Mesothelial cell of epicardium (in vitro differentiated cells): ENCODE data around the gene SRMS. TPM values are rescaled to one million over a fixed set of nuclear protein-coding genes. Genes with fewer than 3 reads are reported as not detected.

ENCODE experiments used
- DNase-seq, 2 experiments: peaks; one replicate each; pipeline ENCODE4 v3.0.0; 2021; ENCODE audit warnings: low spot score in 2 of 2; ENCODE audit not compliant: unreplicated experiment in 2 of 2
- H3K27ac Mint-ChIP-seq: 2 replicates; pipeline ENCODE4 v1.8.0; 2021; ENCODE audit warnings: mixed read lengths
- H3K27me3 Mint-ChIP-seq: 2 replicates; pipeline ENCODE4 v1.8.0; 2021; ENCODE audit warnings: low read depth, mixed read lengths
- H3K36me3 Mint-ChIP-seq: 2 replicates; pipeline ENCODE4 v1.8.0; 2021; ENCODE audit warnings: mixed read lengths
- H3K4me1 Mint-ChIP-seq: 2 replicates; pipeline ENCODE4 v1.8.0; 2021; ENCODE audit warnings: mixed read lengths
- H3K4me3 Mint-ChIP-seq: 2 replicates; pipeline ENCODE4 v1.8.0; 2021; ENCODE audit warnings: mild to moderate bottlenecking, moderate library complexity, mixed read lengths
- H3K9me3 Mint-ChIP-seq: 2 replicates; pipeline ENCODE4 v1.8.0; 2021; ENCODE audit warnings: mixed read lengths
- total RNA-seq: library from RNA; stranded (reverse); gene quantifications from 3 replicates; pipeline ENCODE4 v1.2.1, GENCODE V29; 2021
- TF ChIP-seq, protein P1 (sequence below): fragments of 200-600 bp; sonication (generic); IDR thresholded peaks from one replicate; pipeline ENCODE4 v1.5.0; 2021; ENCODE audit warnings: antibody characterized with exemption; ENCODE audit not compliant: unreplicated experiment

The SRMS gene
- total RNA-seq, 1 donor from 2014 or later: not detected

DNA sequence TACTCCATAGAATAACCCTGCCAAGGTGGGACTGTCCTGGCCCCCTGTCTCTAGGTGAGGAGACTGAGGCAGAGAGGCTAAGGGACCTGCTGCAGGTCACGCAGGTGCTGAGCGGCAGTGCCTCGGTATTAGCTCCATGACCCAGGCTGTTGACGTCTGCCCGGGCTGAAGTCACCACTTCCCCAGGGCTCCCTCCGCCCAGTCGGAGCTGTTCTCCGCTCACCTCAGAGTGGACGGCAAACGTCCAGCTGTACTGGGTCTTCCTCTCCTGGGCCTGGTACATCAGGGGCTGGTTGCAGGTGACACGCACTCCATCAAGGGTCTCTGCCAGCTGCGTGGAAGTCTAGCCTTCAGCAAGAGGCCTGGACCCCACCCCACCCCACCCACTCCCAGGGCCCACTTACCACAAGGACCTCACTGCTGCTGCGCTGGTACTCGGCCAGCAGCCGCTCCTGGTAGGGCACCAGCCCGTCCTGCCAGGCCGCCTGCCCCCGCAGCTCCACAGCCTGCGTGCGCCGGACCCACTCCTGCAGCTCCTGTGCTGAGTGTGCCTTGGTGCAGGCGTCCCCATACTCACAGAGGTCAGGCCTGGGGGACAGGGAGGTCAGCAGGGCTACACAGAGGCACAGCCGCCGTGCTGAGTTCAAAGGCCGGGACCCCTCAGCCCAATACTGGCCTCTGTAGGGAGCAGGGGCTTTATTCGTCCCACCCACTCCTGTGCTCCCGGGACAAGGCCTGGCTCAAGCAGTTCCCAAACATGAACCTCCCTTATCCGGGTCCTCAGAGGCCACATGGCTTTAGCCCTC, 22.9 kb upstream of the SRMS start:
- H3K27me3 Mint-ChIP-seq: no peaks in the 10 kb centered on the region
- TF ChIP-seq, protein P1, sequence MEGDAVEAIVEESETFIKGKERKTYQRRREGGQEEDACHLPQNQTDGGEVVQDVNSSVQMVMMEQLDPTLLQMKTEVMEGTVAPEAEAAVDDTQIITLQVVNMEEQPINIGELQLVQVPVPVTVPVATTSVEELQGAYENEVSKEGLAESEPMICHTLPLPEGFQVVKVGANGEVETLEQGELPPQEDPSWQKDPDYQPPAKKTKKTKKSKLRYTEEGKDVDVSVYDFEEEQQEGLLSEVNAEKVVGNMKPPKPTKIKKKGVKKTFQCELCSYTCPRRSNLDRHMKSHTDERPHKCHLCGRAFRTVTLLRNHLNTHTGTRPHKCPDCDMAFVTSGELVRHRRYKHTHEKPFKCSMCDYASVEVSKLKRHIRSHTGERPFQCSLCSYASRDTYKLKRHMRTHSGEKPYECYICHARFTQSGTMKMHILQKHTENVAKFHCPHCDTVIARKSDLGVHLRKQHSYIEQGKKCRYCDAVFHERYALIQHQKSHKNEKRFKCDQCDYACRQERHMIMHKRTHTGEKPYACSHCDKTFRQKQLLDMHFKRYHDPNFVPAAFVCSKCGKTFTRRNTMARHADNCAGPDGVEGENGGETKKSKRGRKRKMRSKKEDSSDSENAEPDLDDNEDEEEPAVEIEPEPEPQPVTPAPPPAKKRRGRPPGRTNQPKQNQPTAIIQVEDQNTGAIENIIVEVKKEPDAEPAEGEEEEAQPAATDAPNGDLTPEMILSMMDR: no peak
- H3K4me1 Mint-ChIP-seq: no peaks in the 10 kb centered on the region
- H3K9me3 Mint-ChIP-seq: no peaks in the 10 kb centered on the region
- no peak overlapping the region for H3K27ac Mint-ChIP-seq
- no peak overlapping the region for H3K4me3 Mint-ChIP-seq
- no peak for DNase-seq
- no peaks in the 10 kb centered on the region for H3K36me3 Mint-ChIP-seq

DNA sequence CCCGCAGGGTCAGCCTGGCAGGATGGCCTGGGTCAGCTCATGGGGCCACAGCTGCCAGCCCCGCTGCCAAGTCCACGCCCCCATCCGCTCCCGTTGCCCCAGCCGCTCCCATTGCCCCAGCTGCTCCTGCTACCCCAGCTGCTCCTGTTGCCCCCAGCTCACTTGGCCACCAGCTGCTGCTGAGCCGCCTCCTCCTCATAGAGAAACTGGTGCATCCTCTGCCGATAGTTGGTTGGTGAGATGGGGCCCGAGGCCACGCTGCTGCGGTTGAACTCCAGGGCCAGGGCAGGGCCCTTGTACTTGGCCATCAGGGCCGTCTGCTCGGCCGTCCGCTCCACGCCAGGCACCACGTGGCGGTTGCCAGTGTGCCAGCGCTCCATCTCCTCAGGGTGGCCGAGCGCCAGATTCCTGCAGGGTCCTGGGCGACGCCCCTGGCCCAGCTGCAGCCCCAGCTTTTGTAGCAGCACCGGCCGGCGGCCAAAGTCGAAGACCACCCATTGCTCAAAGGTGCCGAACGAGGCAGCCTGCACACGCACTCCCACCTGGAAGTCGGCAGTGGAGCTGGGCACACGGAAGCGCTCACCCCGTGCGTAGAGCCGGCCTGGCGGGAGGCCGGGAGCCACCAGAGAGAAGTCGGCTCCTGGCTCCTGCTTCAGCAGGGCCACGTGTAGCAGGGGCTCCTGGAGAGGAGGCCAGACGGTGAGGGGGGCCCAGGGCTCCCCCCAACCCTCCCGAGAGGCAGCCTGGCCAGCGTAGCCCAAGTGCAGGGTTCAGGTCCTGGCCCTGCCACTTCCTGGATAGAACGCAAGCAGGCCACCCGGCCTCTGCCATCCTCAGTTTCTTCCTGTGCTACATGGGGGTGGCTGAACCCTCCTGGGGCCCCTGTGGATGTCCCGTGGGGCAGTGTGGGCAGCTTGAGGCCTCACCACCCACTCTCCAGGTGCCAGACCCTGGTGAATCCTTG, 21.7 kb upstream of the SRMS start:
- H3K27me3 Mint-ChIP-seq: no peaks in the 10 kb centered on the region
- H3K36me3 Mint-ChIP-seq: no peaks in the 10 kb centered on the region
- H3K27ac Mint-ChIP-seq: no peak overlapping the region
- H3K4me3 Mint-ChIP-seq: no peak overlapping the region
- TF ChIP-seq, protein P1: no peak
- no peaks in the 10 kb centered on the region for H3K4me1 Mint-ChIP-seq
- H3K9me3 Mint-ChIP-seq: no peaks in the 10 kb centered on the region
- no peak for DNase-seq

DNA sequence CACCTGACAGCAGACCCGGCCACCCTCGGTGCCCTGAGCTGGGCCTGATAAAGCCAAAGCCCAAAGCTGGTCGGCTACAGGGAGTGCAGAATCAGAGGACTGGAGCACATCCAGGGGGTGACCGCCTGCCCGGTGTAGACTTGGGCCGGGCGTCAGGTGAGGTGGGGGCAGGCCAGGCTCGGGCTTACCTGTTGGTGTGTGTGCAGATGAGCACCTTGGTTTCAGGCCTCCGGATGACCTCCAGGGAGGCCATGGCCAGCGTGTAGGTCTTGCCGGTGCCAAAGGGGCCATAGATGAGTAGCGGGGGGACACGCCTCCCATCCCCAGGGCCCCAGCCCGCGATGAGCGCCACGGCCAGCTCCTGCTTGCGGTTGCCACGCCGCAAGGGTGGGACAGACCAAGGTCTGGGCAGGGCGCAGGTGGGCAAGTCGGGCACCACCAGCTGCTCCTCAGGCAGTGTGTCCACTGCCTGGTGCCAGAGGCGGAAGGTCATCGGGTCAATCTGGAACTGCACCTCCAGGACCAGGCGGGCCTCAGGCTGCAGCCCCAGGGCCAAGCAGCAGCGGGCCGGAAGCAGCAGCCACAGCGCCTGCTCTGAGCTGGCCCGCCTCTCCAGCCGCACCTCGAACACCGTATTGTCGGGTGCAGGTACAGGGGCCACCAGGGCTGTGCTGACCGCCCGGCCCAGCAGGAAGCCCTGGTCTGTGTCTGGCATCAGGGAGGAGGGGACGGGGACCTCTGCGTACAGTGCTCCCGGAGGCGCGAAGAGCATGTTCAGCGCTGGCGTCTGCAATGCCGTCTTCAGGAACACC, 20.8 kb upstream of the SRMS start:
- no peaks in the 10 kb centered on the region for H3K9me3 Mint-ChIP-seq
- H3K27ac Mint-ChIP-seq: no peak overlapping the region
- H3K27me3 Mint-ChIP-seq: no peaks in the 10 kb centered on the region
- TF ChIP-seq, protein P1: no peak
- H3K4me3 Mint-ChIP-seq: no peak overlapping the region
- no peak for DNase-seq
- no peaks in the 10 kb centered on the region for H3K4me1 Mint-ChIP-seq
- H3K36me3 Mint-ChIP-seq: no peaks in the 10 kb centered on the region

DNA sequence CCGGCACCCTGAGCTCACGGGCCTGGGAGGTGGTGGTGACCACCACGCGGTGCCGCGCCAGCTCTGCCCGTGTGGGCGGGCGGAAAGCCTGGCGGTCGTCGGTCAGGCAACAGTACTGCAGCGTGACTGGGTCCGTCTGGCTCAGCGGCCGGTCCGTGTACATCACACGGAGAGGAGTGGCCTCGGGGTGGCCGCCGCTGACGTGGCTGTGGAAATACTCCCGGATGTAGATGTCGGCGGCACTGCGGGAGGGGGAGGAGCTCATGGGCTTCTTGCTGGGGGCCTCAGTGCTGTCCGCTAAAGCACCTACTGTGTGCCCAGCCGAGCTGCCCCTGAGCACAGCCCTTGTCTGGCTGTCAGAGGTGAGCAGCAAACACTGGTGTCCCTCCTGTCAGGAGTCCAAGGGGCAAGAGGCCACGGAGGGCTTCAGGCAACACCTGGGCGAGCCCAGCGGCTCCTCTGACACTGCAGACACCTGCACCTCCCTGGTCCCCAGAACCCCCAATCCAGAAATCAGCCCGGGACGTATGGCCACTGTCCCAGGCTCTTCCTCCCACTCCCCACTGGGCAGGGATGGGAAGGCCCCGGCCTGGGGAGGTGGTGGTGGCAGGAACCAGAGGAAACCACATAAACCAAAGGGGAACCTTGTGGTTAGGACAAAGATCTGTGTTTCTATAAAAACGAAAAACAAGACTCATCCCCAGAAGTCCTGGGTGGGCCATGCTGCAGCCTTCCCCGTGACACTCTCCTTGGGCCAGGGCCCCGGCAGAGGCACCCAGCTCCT, 20.0 kb upstream of the SRMS start:
- Mint-ChIP-seq H3K36me3 (no peaks in the 10 kb centered on the region), H3K27me3 (no peaks in the 10 kb centered on the region), H3K4me1 (no peaks in the 10 kb centered on the region), H3K27ac (no peak overlapping the region), H3K4me3 (no peak overlapping the region), H3K9me3 (no peaks in the 10 kb centered on the region)
- no peak for DNase-seq
- TF ChIP-seq, protein P1: no peak

DNA sequence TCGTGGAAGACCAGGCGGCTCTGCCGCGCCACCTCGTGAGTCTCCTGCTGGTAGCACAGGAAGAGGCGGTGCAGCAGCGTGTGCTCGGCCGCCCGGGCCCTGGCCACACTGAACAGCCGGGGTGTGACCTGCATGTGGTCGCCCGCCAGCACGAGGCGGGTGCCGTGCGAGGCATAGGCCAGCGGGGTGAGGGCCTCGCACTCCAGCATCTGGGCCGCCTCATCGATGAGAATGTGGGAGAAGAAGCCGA, 19.5 kb upstream of the SRMS start:
- Mint-ChIP-seq H3K27me3 (no peaks in the 10 kb centered on the region), H3K4me1 (no peaks in the 10 kb centered on the region), H3K9me3 (no peaks in the 10 kb centered on the region), H3K27ac (no peak overlapping the region), H3K36me3 (no peaks in the 10 kb centered on the region), H3K4me3 (no peak overlapping the region)
- no peak for DNase-seq
- TF ChIP-seq, protein P1: no peak
